ENCODE measurements around the gene HOXA3. TPM values are rescaled to one million over a fixed set of nuclear protein-coding genes. Genes with fewer than 3 reads are reported as not detected.

The HOXA3 gene
- total and polyA plus RNA-seq, 2 of the 8 experiments (the other 6 are each of a cell fraction or from before 2014, with no cell fraction given), result not detected

GRCh38 chr7:27152816-27153442 lies 546 bp upstream of the HOXA3 start:
- H3K4ac ChIP-seq (replicated peaks; ENCODE audit: insufficient read length, low read depth, low read length), result no peak overlapping the region
- no peak overlapping the region for H2BK5ac ChIP-seq (ENCODE audit: low read depth, low read length)
- H3K27ac ChIP-seq (ENCODE audit: low read depth, low read length), result no peak overlapping the region
- H2AK5ac ChIP-seq (ENCODE audit: low read depth, low read length), result no peak overlapping the region
- no peak overlapping the region for H4K91ac ChIP-seq (replicated peaks; ENCODE audit: insufficient read length, low read length)
- FAIRE-seq (no peak), DNase-seq (ENCODE audit: low read depth in 1 of 2, low spot score in 2 of 2) (peak in 1 of 2 experiments; percentile 53)
- ChIA-PET CTCF (ENCODE audit: partially characterized antibody) (interaction anchor here (0.8 to 6.5 kb wide), 9 partner anchors 9 to 473 kb away, joined by 3 to 80 read pairs (median 3); partner anchors contain the start of genes HOXA1, HOXA4, HOXA5 and HOXA9), POLR2A (ENCODE audit: partially characterized antibody) (interaction anchor here (1.9 kb wide), 1 partner anchor 9 kb away, joined by 5 read pairs; the partner anchor contains the start of gene HOXA5)
- peaks cover 29 to 51% of the 10 kb centered on the region in 2 experiments for H4K20me1 ChIP-seq (replicated peaks in 1 of 2; ENCODE audit: control insufficient read depth in 1 of 2, insufficient read depth in 2 of 2, low read length in 2 of 2)
- no peak overlapping the region for H2BK120ac ChIP-seq (replicated peaks; ENCODE audit: low read depth, low read length)
- H2BK12ac ChIP-seq (ENCODE audit: low read depth, low read length), result no peak overlapping the region
- H3K79me1 ChIP-seq (ENCODE audit: low read depth, low read length), result no peaks in the 10 kb centered on the region
- H4K8ac ChIP-seq (ENCODE audit: extremely low read depth, insufficient read depth, low read length), result no peak overlapping the region
- 25% methylated on average over 17 of the region's 22 CpGs; no CpG with 5 or more reads in 1 of the 2 experiments for WGBS, 2 experiments (ENCODE audit: extremely low coverage in 1 of 2, insufficient coverage in 1 of 2, insufficient read length in 1 of 2, insufficient replicate concordance in 2 of 2, low coverage in 1 of 2, low lambda C conversion rate in 2 of 2, missing lambda C conversion rate in 1 of 2)
- no peak overlapping the region for H2BK20ac ChIP-seq (ENCODE audit: low read length)
- H3K9ac ChIP-seq (replicated peaks in 1 of 4; ENCODE audit: extremely low read depth in 1 of 4, low read depth in 3 of 4, low read length in 3 of 4), result no peak overlapping the region
- no peaks in the 10 kb centered on the region for H3K79me2 ChIP-seq (ENCODE audit: control insufficient read depth in 1 of 2, insufficient read depth in 2 of 2, low read length in 2 of 2)
- H3K23ac ChIP-seq (ENCODE audit: insufficient read length), result no peak overlapping the region
- H3K18ac ChIP-seq (ENCODE audit: extremely low read depth, low read length), result no peak overlapping the region
- no peak overlapping the region for H3K4me2 ChIP-seq (ENCODE audit: insufficient read depth in 1 of 2, low read depth in 2 of 2, low read length in 2 of 2)
- H3K36me3 ChIP-seq (ENCODE audit: control insufficient read depth in 2 of 4, insufficient read depth in 4 of 4, low read length in 3 of 4), result peaks cover 0 to 17% (median 0%) of the 10 kb centered on the region in 4 experiments; a peak in 1 of 8 replicates
- H4K5ac ChIP-seq (ENCODE audit: insufficient read length, low read depth, low read length), result no peak overlapping the region
- peaks cover 0 to 8% (median 3%) of the 10 kb centered on the region in 4 experiments; a peak in 4 of 7 replicates for H3K4me1 ChIP-seq (replicated peaks in 1 of 4; ENCODE audit: control insufficient read depth in 3 of 4, insufficient read depth in 4 of 4, low read length in 3 of 4)
- H2BK15ac ChIP-seq (ENCODE audit: low read length), result no peak overlapping the region
- peaks cover 98 to 100% (median 100%) of the 10 kb centered on the region in 4 experiments for H3K27me3 ChIP-seq (replicated peaks in 1 of 4; ENCODE audit: control insufficient read depth in 3 of 4, extremely low read depth in 1 of 4, insufficient read depth in 3 of 4, low read length in 3 of 4)
- H2AFZ ChIP-seq (ENCODE audit: low read length), result no peak overlapping the region
- TF ChIP-seq SUZ12 (IDR thresholded peaks at IDR 0.05; ENCODE audit: low read length) (peak; percentile 1; the same call in 1 of the 2 replicates), CBX8 (IDR thresholded peaks at IDR 0.05; ENCODE audit: borderline replicate concordance, low read depth, low read length) (peak; percentile 96; the same call in 1 of the 2 replicates), TAF1 (IDR thresholded peaks at IDR 0.05; ENCODE audit: low read depth, low read length) (no peak), RNF2 (IDR thresholded peaks at IDR 0.05; ENCODE audit: borderline replicate concordance, low read depth, low read length, missing control alignments, poor library complexity, severe bottlenecking) (peak; percentile 84), EZH2 (IDR thresholded peaks at IDR 0.05; ENCODE audit: low read depth, low read length, severe bottlenecking) (peak; percentile 62), FOSL1 (IDR thresholded peaks at IDR 0.05; ENCODE audit: insufficient read depth, low read depth, low read length) (no peak)
- H3K4me3 ChIP-seq (ENCODE audit: extremely low read depth in 1 of 4, insufficient read depth in 2 of 4, low read depth in 3 of 4, low read length in 4 of 4), result no peak overlapping the region
- H3K56ac ChIP-seq (replicated peaks; ENCODE audit: insufficient read length, low read depth, low read length), result no peak overlapping the region
- H3K23me2 ChIP-seq (ENCODE audit: low read depth, low read length), result peaks cover 2% of the 10 kb centered on the region; the same call in 1 of the 2 replicates
- peaks cover 0 to 10% of the 10 kb centered on the region in 2 experiments; a peak in 1 of 4 replicates for H3K9me3 ChIP-seq (ENCODE audit: insufficient read depth in 2 of 2, low read depth in 1 of 2, low read length in 1 of 2)
- H3K14ac ChIP-seq (ENCODE audit: insufficient read length), result no peak overlapping the region
